Endothelial cell (in vitro differentiated cells): ENCODE measurements around the gene NOB1. TPM values are rescaled to one million over a fixed set of nuclear protein-coding genes. Genes with fewer than 3 reads are reported as not detected.

ENCODE experiments used
- DNase-seq: peaks from one replicate; pipeline ENCODE4 v3.0.0; 2021; ENCODE audit warnings: low spot score
- H3K27ac Mint-ChIP-seq: one replicate; pipeline ENCODE4 v1.8.0; 2021; ENCODE audit warnings: mixed read lengths, inconsistent platforms; ENCODE audit not compliant: unreplicated experiment
- H3K27me3 Mint-ChIP-seq: one replicate; pipeline ENCODE4 v1.8.0; 2021; ENCODE audit warnings: mild to moderate bottlenecking, moderate library complexity, mixed read lengths, inconsistent platforms; ENCODE audit not compliant: unreplicated experiment
- H3K36me3 Mint-ChIP-seq: one replicate; pipeline ENCODE4 v1.8.0; 2021; ENCODE audit warnings: mild to moderate bottlenecking, low read depth, mixed read lengths, inconsistent platforms; ENCODE audit not compliant: unreplicated experiment
- H3K4me1 Mint-ChIP-seq: one replicate; pipeline ENCODE4 v1.8.0; 2021; ENCODE audit warnings: mild to moderate bottlenecking, mixed read lengths, inconsistent platforms; ENCODE audit not compliant: unreplicated experiment
- H3K4me3 Mint-ChIP-seq: one replicate; pipeline ENCODE4 v1.8.0; 2021; ENCODE audit warnings: mild to moderate bottlenecking, mixed read lengths, inconsistent platforms; ENCODE audit not compliant: unreplicated experiment
- H3K9me3 Mint-ChIP-seq: one replicate; pipeline ENCODE4 v1.8.0; 2021; ENCODE audit warnings: mixed read lengths, inconsistent platforms; ENCODE audit not compliant: unreplicated experiment
- CTCF ChIP-seq: fragments of 200-600 bp; sonication (generic); IDR thresholded peaks from one replicate; pipeline ENCODE4 v1.5.0; 2021; ENCODE audit warnings: antibody characterized with exemption; ENCODE audit not compliant: unreplicated experiment
- total RNA-seq: library from RNA; stranded (reverse); fragmentation: NEBNext Ultra II Directional; extraction: Animal tissue kit (Norgen Biotek cat#: 25700); gene quantifications from one replicate; pipeline ENCODE4 v1.2.1, GENCODE V29; 2021; ENCODE audit not compliant: unreplicated experiment

NOB1 gene
- total RNA-seq, 1 donor from 2014 or later = 46.8 TPM

- H3K36me3 Mint-ChIP-seq = peaks cover 41% of the 10 kb centered on the region
- H3K9me3 Mint-ChIP-seq = no peaks in the 10 kb centered on the region
- no peak overlapping the region for H3K27ac Mint-ChIP-seq
Measured at GRCh38 chr16:69748694-69749345, 5.9 kb downstream of the NOB1 start.

DNA sequence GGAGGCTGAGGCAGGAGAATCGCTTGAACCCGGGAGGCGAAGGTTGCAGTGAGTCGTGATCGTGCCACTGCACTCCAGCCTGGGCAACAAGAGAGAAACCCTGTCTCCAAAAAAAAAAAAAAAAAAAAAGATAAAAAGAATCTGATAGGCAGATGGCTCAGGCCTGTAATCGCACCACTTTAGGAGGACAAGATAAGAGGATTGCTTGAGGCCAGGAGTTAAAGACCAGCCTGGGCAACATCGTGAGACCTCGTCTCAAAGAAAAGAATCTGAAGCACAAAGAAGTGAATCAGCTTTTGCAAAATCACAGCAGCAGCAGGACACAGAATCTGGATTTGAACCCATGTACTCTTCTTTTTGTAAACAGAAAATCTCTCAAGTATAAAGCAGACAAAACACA, 7.6 kb downstream of the NOB1 start:
- TF ChIP-seq CTCF = no peak
- Mint-ChIP-seq H3K27me3 (no peaks in the 10 kb centered on the region), H3K27ac (no peak overlapping the region), H3K4me3 (no peak overlapping the region), H3K9me3 (no peaks in the 10 kb centered on the region), H3K36me3 (peaks cover 57% of the 10 kb centered on the region), H3K4me1 (no peaks in the 10 kb centered on the region)
- DNase-seq = no peak

More at GRCh38 chr16:69748694-69749345, 5.9 kb downstream of the NOB1 start:
- TF ChIP-seq CTCF = no peak
- Mint-ChIP-seq H3K4me3 (no peak overlapping the region), H3K27me3 (no peaks in the 10 kb centered on the region), H3K4me1 (peaks cover 4% of the 10 kb centered on the region)
- DNase-seq = no peak

DNA sequence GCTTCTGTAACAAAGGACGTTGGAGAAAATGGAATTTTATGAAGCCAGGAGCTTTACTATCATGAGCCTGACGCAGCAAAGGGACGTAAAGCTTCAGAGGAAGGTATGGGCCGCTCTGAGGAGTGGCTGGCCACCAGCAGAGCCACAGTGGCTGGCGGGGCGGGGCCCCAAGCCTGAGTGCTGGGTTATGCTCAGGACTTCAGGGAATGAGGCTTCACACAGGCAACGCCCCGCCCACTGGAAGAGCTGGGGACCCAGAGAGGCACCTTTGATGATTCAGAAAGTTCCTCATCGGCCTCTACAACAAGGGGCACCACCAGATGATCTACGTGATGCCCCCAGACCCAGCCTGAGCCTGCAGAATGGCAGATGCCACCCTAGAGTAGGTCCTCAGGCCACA, 8.8 kb downstream of the NOB1 start:
- no peak overlapping the region for H3K4me3 Mint-ChIP-seq
- H3K27me3 Mint-ChIP-seq = no peaks in the 10 kb centered on the region
- H3K9me3 Mint-ChIP-seq = no peaks in the 10 kb centered on the region
- DNase-seq = no peak
- H3K27ac Mint-ChIP-seq = no peak overlapping the region
- TF ChIP-seq CTCF = no peak
- H3K4me1 Mint-ChIP-seq = no peaks in the 10 kb centered on the region
- H3K36me3 Mint-ChIP-seq = peaks cover 57% of the 10 kb centered on the region

- H3K4me3 Mint-ChIP-seq = no peak overlapping the region
- no peak for TF ChIP-seq CTCF
- peaks cover 56% of the 10 kb centered on the region for H3K36me3 Mint-ChIP-seq
- no peak for DNase-seq
- H3K4me1 Mint-ChIP-seq = no peaks in the 10 kb centered on the region
- H3K27me3 Mint-ChIP-seq = no peaks in the 10 kb centered on the region
- H3K9me3 Mint-ChIP-seq = no peaks in the 10 kb centered on the region
- peak overlapping the region; percentile 9 for H3K27ac Mint-ChIP-seq
Measured at GRCh38 chr16:69745232-69745612, 9.5 kb downstream of the NOB1 start.

DNA sequence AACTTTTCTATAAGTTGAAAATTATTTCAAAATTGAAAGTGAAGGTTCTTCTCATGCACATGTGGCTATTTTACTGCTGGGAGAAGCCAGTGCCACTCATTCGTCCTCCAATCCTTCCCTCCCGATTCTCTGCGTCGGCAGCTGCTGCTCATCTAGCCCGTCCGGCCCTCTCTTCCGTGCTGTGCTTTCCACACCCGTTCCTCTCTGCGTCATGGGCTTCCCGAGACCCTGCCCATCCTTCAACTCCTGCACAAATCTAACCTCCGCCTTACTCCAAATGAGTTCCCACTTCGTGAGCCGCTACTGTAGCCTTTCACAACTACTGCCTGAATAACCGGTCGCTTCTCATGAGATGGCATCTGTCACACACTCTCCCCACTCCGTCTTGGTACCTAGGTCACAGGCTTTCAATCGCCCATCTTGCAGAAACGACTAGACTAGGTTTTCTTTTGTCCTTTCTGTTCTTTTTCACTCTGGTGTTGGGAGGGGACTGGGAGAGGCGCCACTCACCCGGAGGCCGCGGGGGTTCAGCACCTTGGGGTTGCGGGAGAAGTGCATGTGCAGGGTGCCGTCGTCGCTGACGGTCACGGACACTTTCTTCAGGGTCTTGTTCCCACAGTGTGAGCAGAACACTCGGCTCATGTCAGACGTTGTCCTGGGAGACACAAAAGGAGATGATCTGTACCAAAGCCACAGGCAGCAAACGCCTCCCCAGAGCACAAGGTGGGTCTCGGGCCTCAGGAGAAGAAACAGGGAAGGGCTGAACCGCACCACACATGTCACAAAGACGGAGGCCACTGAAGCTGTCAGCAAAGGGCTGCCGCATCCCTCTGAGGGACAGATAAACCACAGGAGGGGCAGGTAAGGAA, 10.1 kb downstream of the NOB1 start:
- H3K9me3 Mint-ChIP-seq = no peaks in the 10 kb centered on the region
- DNase-seq = no peak
- H3K36me3 Mint-ChIP-seq = peaks cover 57% of the 10 kb centered on the region
- peak overlapping the region; percentile 9 for H3K27ac Mint-ChIP-seq
- H3K4me1 Mint-ChIP-seq = no peaks in the 10 kb centered on the region
- peak overlapping the region; percentile 17 for H3K4me3 Mint-ChIP-seq
- TF ChIP-seq CTCF = no peak
- no peaks in the 10 kb centered on the region for H3K27me3 Mint-ChIP-seq
